ENCODE data around the gene CLINT1. TPM values are rescaled to one million over a fixed set of nuclear protein-coding genes. Genes with fewer than 3 reads are reported as not detected.
A peak's percentile ranks its signal among the peaks of the same experiment; 100 is the strongest.

The CLINT1 gene
- total and polyA plus RNA-seq, 2 experiments from 2014 or later: 56.2 to 56.7 TPM

DNA sequence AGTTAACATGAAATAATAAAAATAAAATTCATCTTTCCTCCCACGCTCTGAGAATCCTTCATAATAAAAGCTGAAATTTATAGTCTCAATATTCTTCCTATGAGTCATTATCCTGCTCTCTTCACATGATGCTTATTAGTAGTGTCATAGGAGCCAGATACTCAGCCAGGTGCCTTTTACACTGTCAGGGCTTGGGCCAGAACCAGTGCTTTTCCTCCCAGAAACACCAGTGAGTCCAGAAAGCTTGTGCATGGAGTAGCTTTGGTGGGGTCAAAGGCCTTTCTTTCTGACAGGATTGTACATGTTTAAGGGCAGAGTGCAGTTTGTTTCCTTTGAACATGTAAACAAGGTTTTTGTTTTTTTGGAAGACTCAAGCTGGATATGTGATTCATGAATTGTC is 108.6 kb downstream of the CLINT1 start:
- peak in 1 of 2 donors; percentile 26 for DNase-seq (ENCODE audit: low read depth in 1 of 2, low spot score in 1 of 2)
- Histone ChIP-seq H3K4me3 (no peak overlapping the region), H3K27ac (no peak overlapping the region), H3K9me3 (ENCODE audit: low read depth) (no peaks in the 10 kb centered on the region), H3K27me3 (no peaks in the 10 kb centered on the region), H3K4me1 (ENCODE audit: low read depth) (no peaks in the 10 kb centered on the region), H3K36me3 (peaks cover 3% of the 10 kb centered on the region)
- TF ChIP-seq CTCF (IDR thresholded peaks at IDR 0.05; ENCODE audit: low read depth, low read length): no peak

GRCh38 chr5:157749462-157749799 is 109.5 kb downstream of the CLINT1 start:
- H3K4me3 ChIP-seq: no peak overlapping the region
- TF ChIP-seq CTCF (IDR thresholded peaks at IDR 0.05; ENCODE audit: low read depth, low read length): no peak
- no peak for DNase-seq (ENCODE audit: low read depth in 1 of 2, low spot score in 1 of 2)
- H3K27me3 ChIP-seq: no peaks in the 10 kb centered on the region
- H3K4me1 ChIP-seq (ENCODE audit: low read depth): no peaks in the 10 kb centered on the region
- no peaks in the 10 kb centered on the region for H3K36me3 ChIP-seq
- H3K9me3 ChIP-seq (ENCODE audit: low read depth): no peaks in the 10 kb centered on the region
- no peak overlapping the region for H3K27ac ChIP-seq

DNA sequence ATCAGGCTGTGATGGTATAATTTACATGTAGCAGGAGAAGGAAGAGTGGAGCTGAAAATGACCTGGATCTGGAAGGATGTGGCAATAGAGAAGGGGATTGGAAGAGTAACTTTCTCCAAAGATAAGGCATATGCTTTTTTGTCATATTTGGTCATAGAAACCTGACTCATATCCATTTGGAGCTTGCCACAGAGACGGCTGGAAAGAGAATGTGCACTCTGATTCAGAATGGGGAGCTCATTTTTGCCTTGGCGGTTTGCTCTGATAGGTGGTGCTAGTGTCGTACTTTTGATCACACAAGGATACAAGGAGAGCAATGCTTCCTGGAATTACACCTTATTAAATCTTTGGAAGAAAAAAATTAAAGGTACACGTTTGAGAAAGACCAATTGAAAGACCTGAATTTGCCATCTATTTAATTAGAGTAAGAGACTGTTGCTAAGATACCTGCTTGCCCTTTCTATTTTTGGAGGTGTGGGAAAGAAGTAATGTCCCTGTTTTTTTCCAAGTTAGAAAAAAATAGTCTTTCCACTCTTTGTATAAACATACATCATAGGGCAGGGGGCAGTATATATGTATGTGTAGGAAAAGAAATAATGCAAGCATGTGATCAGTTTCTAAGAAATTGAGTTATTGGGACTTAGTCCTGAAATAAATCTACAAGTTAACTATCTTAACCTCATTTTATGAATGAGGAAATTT is 110.0 kb downstream of the CLINT1 start:
- peak in 1 of 2 donors; percentile 90 for DNase-seq (ENCODE audit: low read depth in 1 of 2, low spot score in 1 of 2)
- Histone ChIP-seq H3K4me1 (ENCODE audit: low read depth) (no peaks in the 10 kb centered on the region), H3K4me3 (no peak overlapping the region), H3K27ac (no peak overlapping the region), H3K27me3 (no peaks in the 10 kb centered on the region), H3K9me3 (ENCODE audit: low read depth) (no peaks in the 10 kb centered on the region), H3K36me3 (no peaks in the 10 kb centered on the region)
- TF ChIP-seq CTCF (IDR thresholded peaks at IDR 0.05; ENCODE audit: low read depth, low read length): peak; percentile 19

GRCh38 chr5:157747766-157748700 is 110.9 kb downstream of the CLINT1 start:
- H3K27ac ChIP-seq: no peak overlapping the region
- no peaks in the 10 kb centered on the region for H3K9me3 ChIP-seq (ENCODE audit: low read depth)
- H3K4me1 ChIP-seq (ENCODE audit: low read depth): no peaks in the 10 kb centered on the region
- H3K27me3 ChIP-seq: no peaks in the 10 kb centered on the region
- H3K4me3 ChIP-seq: no peak overlapping the region
- no peaks in the 10 kb centered on the region for H3K36me3 ChIP-seq
- DNase-seq (ENCODE audit: low read depth in 1 of 2, low spot score in 1 of 2): peak in 1 of 2 donors; percentile 34
- TF ChIP-seq CTCF (IDR thresholded peaks at IDR 0.05; ENCODE audit: low read depth, low read length): no peak

GRCh38 chr5:157747173-157747740 is 111.7 kb downstream of the CLINT1 start:
- TF ChIP-seq CTCF (IDR thresholded peaks at IDR 0.05; ENCODE audit: low read depth, low read length): no peak
- Histone ChIP-seq H3K9me3 (ENCODE audit: low read depth) (no peaks in the 10 kb centered on the region), H3K4me3 (no peak overlapping the region), H3K36me3 (no peaks in the 10 kb centered on the region), H3K27ac (no peak overlapping the region), H3K4me1 (ENCODE audit: low read depth) (no peaks in the 10 kb centered on the region), H3K27me3 (no peaks in the 10 kb centered on the region)
- no peak for DNase-seq (ENCODE audit: low read depth in 1 of 2, low spot score in 1 of 2)
